Gastrocnemius medialis (tissue), 4 donors: ENCODE measurements around the gene DZIP1L. TPM values are rescaled to one million over a fixed set of nuclear protein-coding genes. Genes with fewer than 3 reads are reported as not detected.

Experiments
- ATAC-seq, 2 donors: fragments of 150-250 bp; one replicate each; pipeline ENCODE4 v1.9.1; 2016
- DNase-seq, 2 donors: peaks; one replicate each; pipeline ENCODE4 v3.0.0-alpha.2; 2019
- H3K27ac ChIP-seq, 4 donors: fragments of 200-600 bp; sonication (generic); 1 replicate in 1 of 4; 2 replicates in 3 of 4; pipeline ENCODE4 v1.5.1; 2016 to 2018; ENCODE audit warnings: mild to moderate bottlenecking in 2 of 4, moderate library complexity in 1 of 4
- H3K27me3 ChIP-seq, 3 donors: fragments of 200-600 bp; sonication (generic) in 2 of 3; 1 replicate in 1 of 3; 2 replicates in 2 of 3; pipeline versions ENCODE4 v1.5.1 to v1.6.0; 2016 to 2019; ENCODE audit warnings: mild to moderate bottlenecking in 1 of 3, moderate library complexity in 1 of 3
- H3K36me3 ChIP-seq, 2 donors: fragments of 200-600 bp; sonication (generic) in 1 of 2; one replicate each; pipeline ENCODE4 v1.5.1; 2017 to 2018
- H3K4me1 ChIP-seq, 2 donors: fragments of 200-600 bp; sonication (generic) in 1 of 2; one replicate each; pipeline ENCODE4 v1.5.1; 2016 to 2017; ENCODE audit warnings: mild to moderate bottlenecking in 2 of 2
- H3K4me3 ChIP-seq, 4 donors: fragments of 200-600 bp; sonication (generic) in 3 of 4; 1 replicate in 1 of 4; 2 replicates in 3 of 4; pipeline ENCODE4 v1.5.1; 2016 to 2019; ENCODE audit warnings: mild to moderate bottlenecking in 2 of 4
- H3K9me3 ChIP-seq, 3 donors: fragments of 200-600 bp; sonication (generic) in 2 of 3; 1 replicate in 1 of 3; 2 replicates in 2 of 3; pipeline ENCODE4 v1.5.1; 2016 to 2019
- CTCF ChIP-seq, 5 experiments: fragments of 450-650 bp in 3 of 5; fragments of 200-600 bp in 2 of 5; sonication (generic) in 2 of 5; IDR thresholded peaks in 4 of 5; conservative IDR thresholded peaks in 1 of 5; 1 replicate in 4 of 5; 2 replicates in 1 of 5; pipeline ENCODE4 v1.5.1; 2016 to 2019; ENCODE audit warnings: antibody characterized with exemption in 5 of 5, mild to moderate bottlenecking in 3 of 5, moderate library complexity in 3 of 5
- POLR2A ChIP-seq, 2 donors: fragments of 450-650 bp; IDR thresholded peaks; one replicate each; pipeline ENCODE4 v1.6.1; 2017; ENCODE audit warnings: antibody characterized with exemption in 2 of 2, mild to moderate bottlenecking in 2 of 2, moderate library complexity in 2 of 2
- in situ Hi-C, 4 donors: fragments of 200-750 bp; cut with MboI; loops; one replicate each; pipeline versions ENCODE4 v1.15.0 to v1.8.0; 2017; ENCODE audit warnings: low sequenced_read_pairs in 4 of 4
- intact Hi-C: fragments of 100-400 bp; cut with DNase I; formaldehyde crosslinking; loops from one replicate; pipeline ENCODE4 v1.15.1; 2023; ENCODE audit warnings: low total_unique reads
- total RNA-seq, 4 donors: library from RNA; depleted of rRNA; stranded (reverse); fragments of >200 nt; gene quantifications; one replicate each; pipeline versions ENCODE4 v1.1.0 to v1.2.3, GENCODE V29; 2016

The DZIP1L gene
- total RNA-seq, 4 donors from 2014 or later = 1.1 to 3.3 (median 1.5) TPM

GRCh38 chr3:138135833-138136194 lies 20.4 kb upstream of the DZIP1L start:
- H3K27ac ChIP-seq = no peak overlapping the region

GRCh38 chr3:138135146-138135832 lies 19.9 kb upstream of the DZIP1L start:
- Histone ChIP-seq H3K9me3 (no peaks in the 10 kb centered on the region), H3K4me1 (no peaks in the 10 kb centered on the region), H3K27me3 (no peaks in the 10 kb centered on the region), H3K36me3 (no peaks in the 10 kb centered on the region), H3K27ac (no peak overlapping the region), H3K4me3 (no peak overlapping the region)
- DNase-seq (no peak), ATAC-seq (no peak)
- intact Hi-C loops = no loop called here
- in situ Hi-C loops = no loop called here
- TF ChIP-seq CTCF (IDR thresholded peaks at IDR 0.05 in 4 of 5, conservative IDR thresholded peaks at IDR 0.05 in 1 of 5) (no peak), POLR2A (IDR thresholded peaks at IDR 0.05) (no peak)

More at GRCh38 chr3:138135833-138136194, 20.4 kb upstream of the DZIP1L start:
- intact Hi-C loops = no loop called here
- in situ Hi-C loops = no loop called here
- no peaks in the 10 kb centered on the region for H3K4me1 ChIP-seq
- TF ChIP-seq POLR2A (IDR thresholded peaks at IDR 0.05) (no peak), CTCF (IDR thresholded peaks at IDR 0.05 in 4 of 5, conservative IDR thresholded peaks at IDR 0.05 in 1 of 5) (no peak)
- no peaks in the 10 kb centered on the region for H3K9me3 ChIP-seq
- H3K27me3 ChIP-seq = no peaks in the 10 kb centered on the region
- no peaks in the 10 kb centered on the region for H3K36me3 ChIP-seq
- no peak for ATAC-seq
- no peak for DNase-seq
- no peak overlapping the region for H3K4me3 ChIP-seq

GRCh38 chr3:138132239-138132638 lies 16.8 kb upstream of the DZIP1L start, which contains the start of gene A4GNT:
Gene A4GNT (minus strand): TSS chr3:138132390. CDS start chr3:138131256, 1,134 bp downstream.
- intact Hi-C loops = no loop called here
- Histone ChIP-seq H3K4me1 (no peaks in the 10 kb centered on the region), H3K4me3 (no peak within 1 kb of the TSS), H3K36me3 (no peaks in the 10 kb centered on the region), H3K27ac (no peak within 1 kb of the TSS), H3K27me3 (no peaks in the 10 kb centered on the region), H3K9me3 (no peaks in the 10 kb centered on the region)
- TF ChIP-seq CTCF (IDR thresholded peaks at IDR 0.05 in 4 of 5, conservative IDR thresholded peaks at IDR 0.05 in 1 of 5) = no peak
- no peak for TF ChIP-seq POLR2A (IDR thresholded peaks at IDR 0.05)
- DNase-seq (no peak), ATAC-seq (no peak)
- in situ Hi-C loops = no loop called here

- Histone ChIP-seq H3K4me1 (no peaks in the 10 kb centered on the region), H3K27me3 (no peaks in the 10 kb centered on the region), H3K4me3 (no peak overlapping the region), H3K9me3 (no peaks in the 10 kb centered on the region), H3K36me3 (no peaks in the 10 kb centered on the region), H3K27ac (no peak overlapping the region)
- ATAC-seq (no peak), DNase-seq (no peak)
- intact Hi-C loops (no loop called here), in situ Hi-C loops (no loop called here)
- TF ChIP-seq POLR2A (IDR thresholded peaks at IDR 0.05) (no peak), CTCF (IDR thresholded peaks at IDR 0.05 in 4 of 5, conservative IDR thresholded peaks at IDR 0.05 in 1 of 5) (no peak)
These were observed 12.4 kb upstream of the DZIP1L start for GRCh38 chr3:138127636-138128365.
